Neural cell (in vitro differentiated cells): ENCODE data around the gene LIMK1. TPM values are rescaled to one million over a fixed set of nuclear protein-coding genes. Genes with fewer than 3 reads are reported as not detected.

Experiments
- H2AFZ ChIP-seq: fragments of 200-600, 300-800 bp; sonication (generic), shearing (Covaris generic); 2 replicates; pipeline ENCODE4 v1.6.0; 2014; ENCODE audit warnings: low read depth, mild to moderate bottlenecking, antibody characterized with exemption, low read length, moderate library complexity
- H3F3A ChIP-seq: fragments of 200-600 bp; shearing (Covaris generic); 2 replicates; pipeline ENCODE4 v1.6.1; 2016; ENCODE audit warnings: mild to moderate bottlenecking, moderate library complexity, mixed read lengths, antibody characterized with exemption, low read length; ENCODE audit not compliant: insufficient read depth, poor library complexity, severe bottlenecking
- H3K27ac ChIP-seq: fragments of 200-600, 300-800 bp; sonication (generic), shearing (Covaris generic); 2 replicates; pipeline ENCODE4 v1.5.1; 2014; ENCODE audit warnings: mild to moderate bottlenecking, low read length, moderate library complexity
- H3K27me3 ChIP-seq: fragments of 300-800, 200-600 bp; sonication (generic), shearing (Covaris generic); 2 replicates; pipeline ENCODE4 v1.6.0; 2014; ENCODE audit warnings: mild to moderate bottlenecking, low read depth, low read length, moderate library complexity; ENCODE audit not compliant: insufficient read depth
- H3K36me3 ChIP-seq: fragments of 300-800, 200-600 bp; sonication (generic), shearing (Covaris generic); 2 replicates; pipeline ENCODE4 v1.5.1; 2014; ENCODE audit warnings: mild to moderate bottlenecking, antibody characterized with exemption, low read length, moderate library complexity; ENCODE audit not compliant: insufficient read depth
- H3K4me2 ChIP-seq: fragments of 300-800, 200-600 bp; sonication (generic), shearing (Covaris generic); 2 replicates; pipeline ENCODE4 v1.6.0; 2014; ENCODE audit warnings: mild to moderate bottlenecking, low read length
- H3K4me3 ChIP-seq: fragments of 300-800, 200-600 bp; sonication (generic), shearing (Covaris generic); 2 replicates; pipeline ENCODE4 v1.5.1; 2014; ENCODE audit warnings: mild to moderate bottlenecking, low read length, moderate library complexity
- H3K79me2 ChIP-seq: fragments of 200-600 bp; shearing (Covaris generic); replicated peaks from 2 replicates; pipeline ENCODE4 v1.6.0; 2014; ENCODE audit warnings: mild to moderate bottlenecking, low read length, moderate library complexity; ENCODE audit not compliant: insufficient read depth
- H3K9ac ChIP-seq: fragments of 300-800, 200-600 bp; sonication (generic), shearing (Covaris generic); 2 replicates; pipeline ENCODE4 v1.6.1; 2016; ENCODE audit warnings: mild to moderate bottlenecking, low read length, mixed read lengths
- H3K9me2 ChIP-seq: fragments of 200-600 bp; shearing (Covaris generic); 2 replicates; pipeline ENCODE4 v1.6.1; 2016; ENCODE audit warnings: mild to moderate bottlenecking, low read length, mixed read lengths; ENCODE audit not compliant: insufficient read depth
- H3K9me3 ChIP-seq: fragments of 200-600, 300-800 bp; sonication (generic), shearing (Covaris generic); 2 replicates; pipeline ENCODE4 v1.6.1; 2016; ENCODE audit warnings: mild to moderate bottlenecking, mixed run types, low read length, moderate library complexity, mixed read lengths
- H4K20me1 ChIP-seq: fragments of 200-600 bp; shearing (Covaris generic); 2 replicates; pipeline ENCODE4 v1.6.1; 2016; ENCODE audit warnings: mild to moderate bottlenecking, mixed run types; ENCODE audit not compliant: insufficient read depth
- EP300 ChIP-seq: fragments of 450-650 bp; conservative IDR thresholded peaks from 2 replicates; pipeline ENCODE4 v1.6.1; 2014; ENCODE audit warnings: antibody characterized with exemption, mild to moderate bottlenecking, moderate library complexity; ENCODE audit not compliant: poor library complexity, severe bottlenecking
- EZH2 ChIP-seq: fragments of 200-600, 300-800 bp; shearing (Covaris generic), sonication (generic); IDR thresholded peaks from 2 replicates; pipeline ENCODE4 v1.6.1; 2014; ENCODE audit warnings: antibody characterized with exemption, low read length, borderline replicate concordance, mild to moderate bottlenecking; ENCODE audit not compliant: insufficient read depth, poor library complexity, severe bottlenecking
- MXI1 ChIP-seq: fragments of 450-650 bp; conservative IDR thresholded peaks from 2 replicates; pipeline ENCODE4 v1.6.1; 2014; ENCODE audit warnings: antibody characterized with exemption, mild to moderate bottlenecking; ENCODE audit not compliant: poor library complexity, severe bottlenecking
- POLR2AphosphoS5 ChIP-seq: IDR thresholded peaks from 2 replicates; pipeline ENCODE4 v1.6.1; 2012
- RAD21 ChIP-seq: fragments of 450-650 bp; conservative IDR thresholded peaks from 2 replicates; pipeline ENCODE4 v1.6.1; 2014; ENCODE audit warnings: antibody characterized with exemption, mild to moderate bottlenecking, moderate library complexity
- SMC3 ChIP-seq: fragments of 450-650 bp; conservative IDR thresholded peaks from 2 replicates; pipeline ENCODE4 v1.6.1; 2014; ENCODE audit warnings: antibody characterized with exemption, mild to moderate bottlenecking, moderate library complexity; ENCODE audit not compliant: poor library complexity
- TAF1 ChIP-seq: IDR thresholded peaks from 2 replicates; pipeline ENCODE4 v1.6.1; 2012; ENCODE audit warnings: low read depth
- polyA plus RNA-seq: library from polyadenylated mRNA; depleted of rRNA; stranded (reverse); fragments of >200 nt; gene quantifications from 2 replicates; pipeline ENCODE4 v1.2.3, GENCODE V29; 2014
- TF ChIP-seq, protein P1 (sequence below): IDR thresholded peaks from 2 replicates; pipeline ENCODE4 v1.6.1; 2012; ENCODE audit warnings: borderline replicate concordance
- TF ChIP-seq, protein P2 (sequence below): fragments of 450-650 bp; IDR thresholded peaks from 2 replicates; pipeline ENCODE4 v1.5.1; 2014; ENCODE audit warnings: antibody characterized with exemption, mild to moderate bottlenecking, moderate library complexity; ENCODE audit not compliant: poor library complexity, severe bottlenecking

Gene LIMK1
- polyA plus RNA-seq, 1 donor from 2014 or later, result 21.1 TPM

DNA sequence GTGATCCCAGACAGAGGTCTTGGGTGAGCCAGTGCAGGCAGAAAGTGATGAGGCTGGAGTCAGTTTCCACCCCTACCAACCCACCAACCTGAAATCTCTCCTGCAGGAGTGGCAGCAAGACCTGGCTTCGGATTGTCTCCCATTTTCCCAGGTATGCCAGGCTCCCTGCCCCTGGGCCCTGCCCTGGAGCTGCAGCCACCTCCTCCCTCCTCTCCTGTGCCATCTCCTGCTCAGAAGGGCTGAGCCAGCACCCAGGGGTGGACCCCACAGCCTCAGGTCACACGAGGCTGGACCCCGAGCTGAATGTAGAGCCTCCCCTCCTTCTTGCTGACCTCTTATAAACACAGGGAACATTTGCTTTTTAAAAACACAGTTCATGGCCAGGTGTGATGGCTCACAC, 17.0 kb upstream of the LIMK1 start:
- no peaks in the 10 kb centered on the region for H3K9me3 ChIP-seq
- no peak overlapping the region for H3K4me2 ChIP-seq
- no peak overlapping the region for H3K27ac ChIP-seq
- no peaks in the 10 kb centered on the region for H3K9me2 ChIP-seq
- no peaks in the 10 kb centered on the region for H3K79me2 ChIP-seq
- no peak overlapping the region for H2AFZ ChIP-seq
- no peaks in the 10 kb centered on the region for H4K20me1 ChIP-seq
- H3K4me3 ChIP-seq, result no peak overlapping the region
- H3K36me3 ChIP-seq, result no peaks in the 10 kb centered on the region
- H3K27me3 ChIP-seq, result no peaks in the 10 kb centered on the region
- no peak for TF ChIP-seq SMC3
- TF ChIP-seq, protein P1, sequence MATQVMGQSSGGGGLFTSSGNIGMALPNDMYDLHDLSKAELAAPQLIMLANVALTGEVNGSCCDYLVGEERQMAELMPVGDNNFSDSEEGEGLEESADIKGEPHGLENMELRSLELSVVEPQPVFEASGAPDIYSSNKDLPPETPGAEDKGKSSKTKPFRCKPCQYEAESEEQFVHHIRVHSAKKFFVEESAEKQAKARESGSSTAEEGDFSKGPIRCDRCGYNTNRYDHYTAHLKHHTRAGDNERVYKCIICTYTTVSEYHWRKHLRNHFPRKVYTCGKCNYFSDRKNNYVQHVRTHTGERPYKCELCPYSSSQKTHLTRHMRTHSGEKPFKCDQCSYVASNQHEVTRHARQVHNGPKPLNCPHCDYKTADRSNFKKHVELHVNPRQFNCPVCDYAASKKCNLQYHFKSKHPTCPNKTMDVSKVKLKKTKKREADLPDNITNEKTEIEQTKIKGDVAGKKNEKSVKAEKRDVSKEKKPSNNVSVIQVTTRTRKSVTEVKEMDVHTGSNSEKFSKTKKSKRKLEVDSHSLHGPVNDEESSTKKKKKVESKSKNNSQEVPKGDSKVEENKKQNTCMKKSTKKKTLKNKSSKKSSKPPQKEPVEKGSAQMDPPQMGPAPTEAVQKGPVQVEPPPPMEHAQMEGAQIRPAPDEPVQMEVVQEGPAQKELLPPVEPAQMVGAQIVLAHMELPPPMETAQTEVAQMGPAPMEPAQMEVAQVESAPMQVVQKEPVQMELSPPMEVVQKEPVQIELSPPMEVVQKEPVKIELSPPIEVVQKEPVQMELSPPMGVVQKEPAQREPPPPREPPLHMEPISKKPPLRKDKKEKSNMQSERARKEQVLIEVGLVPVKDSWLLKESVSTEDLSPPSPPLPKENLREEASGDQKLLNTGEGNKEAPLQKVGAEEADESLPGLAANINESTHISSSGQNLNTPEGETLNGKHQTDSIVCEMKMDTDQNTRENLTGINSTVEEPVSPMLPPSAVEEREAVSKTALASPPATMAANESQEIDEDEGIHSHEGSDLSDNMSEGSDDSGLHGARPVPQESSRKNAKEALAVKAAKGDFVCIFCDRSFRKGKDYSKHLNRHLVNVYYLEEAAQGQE, result no peak
- TF ChIP-seq EP300, result no peak
- TF ChIP-seq POLR2AphosphoS5, result no peak
- TF ChIP-seq TAF1, result no peak
- TF ChIP-seq, protein P2, sequence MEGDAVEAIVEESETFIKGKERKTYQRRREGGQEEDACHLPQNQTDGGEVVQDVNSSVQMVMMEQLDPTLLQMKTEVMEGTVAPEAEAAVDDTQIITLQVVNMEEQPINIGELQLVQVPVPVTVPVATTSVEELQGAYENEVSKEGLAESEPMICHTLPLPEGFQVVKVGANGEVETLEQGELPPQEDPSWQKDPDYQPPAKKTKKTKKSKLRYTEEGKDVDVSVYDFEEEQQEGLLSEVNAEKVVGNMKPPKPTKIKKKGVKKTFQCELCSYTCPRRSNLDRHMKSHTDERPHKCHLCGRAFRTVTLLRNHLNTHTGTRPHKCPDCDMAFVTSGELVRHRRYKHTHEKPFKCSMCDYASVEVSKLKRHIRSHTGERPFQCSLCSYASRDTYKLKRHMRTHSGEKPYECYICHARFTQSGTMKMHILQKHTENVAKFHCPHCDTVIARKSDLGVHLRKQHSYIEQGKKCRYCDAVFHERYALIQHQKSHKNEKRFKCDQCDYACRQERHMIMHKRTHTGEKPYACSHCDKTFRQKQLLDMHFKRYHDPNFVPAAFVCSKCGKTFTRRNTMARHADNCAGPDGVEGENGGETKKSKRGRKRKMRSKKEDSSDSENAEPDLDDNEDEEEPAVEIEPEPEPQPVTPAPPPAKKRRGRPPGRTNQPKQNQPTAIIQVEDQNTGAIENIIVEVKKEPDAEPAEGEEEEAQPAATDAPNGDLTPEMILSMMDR, result no peak
- no peak for TF ChIP-seq RAD21
- TF ChIP-seq MXI1, result no peak
- no peak for TF ChIP-seq EZH2
- H3K9ac ChIP-seq, result no peak overlapping the region
- H3F3A ChIP-seq, result no peaks in the 10 kb centered on the region

DNA sequence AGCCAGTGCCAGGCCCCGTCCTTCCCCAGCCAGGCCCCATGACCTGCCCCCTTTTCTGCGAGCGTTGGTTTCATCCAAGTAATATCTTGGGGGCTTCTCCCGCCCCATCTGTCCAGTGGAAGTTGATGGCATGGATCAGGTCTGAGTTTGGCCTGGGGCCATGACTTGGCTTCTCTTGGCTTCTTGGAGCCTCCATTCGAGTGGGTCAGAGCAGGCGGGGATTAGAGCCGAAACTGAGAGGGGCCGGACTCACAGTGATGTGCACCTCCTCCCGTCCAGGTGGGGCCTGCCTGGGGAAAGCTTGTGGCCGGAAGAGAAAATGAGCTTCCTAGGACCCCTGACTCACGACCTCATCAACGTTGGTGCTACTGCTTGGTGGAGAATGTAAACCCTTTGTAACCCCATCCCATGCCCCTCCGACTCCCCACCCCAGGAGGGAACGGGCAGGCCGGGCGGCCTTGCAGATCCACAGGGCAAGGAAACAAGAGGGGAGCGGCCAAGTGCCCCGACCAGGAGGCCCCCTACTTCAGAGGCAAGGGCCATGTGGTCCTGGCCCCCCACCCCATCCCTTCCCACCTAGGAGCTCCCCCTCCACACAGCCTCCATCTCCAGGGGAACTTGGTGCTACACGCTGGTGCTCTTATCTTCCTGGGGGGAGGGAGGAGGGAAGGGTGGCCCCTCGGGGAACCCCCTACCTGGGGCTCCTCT, 15.1 kb upstream of the LIMK1 start:
- no peaks in the 10 kb centered on the region for H3K9me2 ChIP-seq
- no peaks in the 10 kb centered on the region for H3K9me3 ChIP-seq
- no peak overlapping the region for H3K27ac ChIP-seq
- H3K27me3 ChIP-seq, result no peaks in the 10 kb centered on the region
- no peaks in the 10 kb centered on the region for H4K20me1 ChIP-seq
- no peak overlapping the region for H3K4me2 ChIP-seq
- H3K79me2 ChIP-seq, result no peaks in the 10 kb centered on the region
- H3K4me3 ChIP-seq, result no peak overlapping the region
- H3F3A ChIP-seq, result no peaks in the 10 kb centered on the region
- H3K36me3 ChIP-seq, result no peaks in the 10 kb centered on the region
- no peak overlapping the region for H3K9ac ChIP-seq
- H2AFZ ChIP-seq, result no peak overlapping the region
- TF ChIP-seq MXI1 (no peak), RAD21 (no peak), EZH2 (no peak), SMC3 (no peak), TAF1 (no peak)
- TF ChIP-seq, protein P1, result no peak
